RWPE1 (cell line): ENCODE results near the gene NAA40.

Experiments used
- CTCF ChIA-PET: fragments of 350-600 bp; sonication (Branson Sonifier 250); formaldehyde crosslinking; extraction: SDS; loops from one replicate; lab custom pipeline; 2021; lab: Yijun Ruan, JAX
- POLR2A ChIA-PET: fragments of 400-600 bp; formaldehyde crosslinking; extraction: SDS; loops from one replicate; lab custom pipeline; 2020; ENCODE audit warnings: antibody characterized with exemption; ENCODE audit not compliant: low non-redundant PET; lab: Yijun Ruan, JAX
- DNase-seq: peaks from one replicate; pipeline ENCODE4 v3.0.0; 2012; ENCODE audit warnings: low spot score
- H3K27ac ChIP-seq: fragments of 450-650 bp; 2 replicates; pipeline ENCODE4 v1.5.1; 2017
- TF ChIP-seq, protein P1 (sequence below): fragments of 450-650 bp; conservative IDR thresholded peaks from 2 replicates; pipeline ENCODE4 v1.5.1; 2017; ENCODE audit warnings: low read depth, mild to moderate bottlenecking

The NAA40 gene

DNA sequence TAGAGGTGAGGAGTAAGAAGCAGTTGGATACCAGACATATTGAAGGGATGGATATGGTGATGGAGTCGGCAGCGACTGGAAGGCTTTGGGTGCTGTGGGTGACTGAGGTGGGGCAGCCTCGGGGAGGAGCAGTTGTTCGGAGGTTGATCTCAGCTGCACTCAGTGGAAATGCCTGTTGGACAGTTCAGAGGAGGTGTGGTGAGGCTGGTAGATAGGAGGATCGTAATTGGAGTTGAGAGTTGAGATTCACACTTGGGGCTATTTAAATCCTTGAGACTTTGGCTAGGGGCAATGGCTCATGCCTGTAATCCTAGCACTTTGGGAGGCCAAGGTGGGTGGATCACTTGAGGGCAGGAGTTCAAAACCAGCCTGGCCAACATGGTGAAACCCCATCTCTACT, 54.3 kb downstream of the NAA40 start:
- H3K27ac ChIP-seq = peak overlapping the region; percentile 85
- TF ChIP-seq, protein P1, sequence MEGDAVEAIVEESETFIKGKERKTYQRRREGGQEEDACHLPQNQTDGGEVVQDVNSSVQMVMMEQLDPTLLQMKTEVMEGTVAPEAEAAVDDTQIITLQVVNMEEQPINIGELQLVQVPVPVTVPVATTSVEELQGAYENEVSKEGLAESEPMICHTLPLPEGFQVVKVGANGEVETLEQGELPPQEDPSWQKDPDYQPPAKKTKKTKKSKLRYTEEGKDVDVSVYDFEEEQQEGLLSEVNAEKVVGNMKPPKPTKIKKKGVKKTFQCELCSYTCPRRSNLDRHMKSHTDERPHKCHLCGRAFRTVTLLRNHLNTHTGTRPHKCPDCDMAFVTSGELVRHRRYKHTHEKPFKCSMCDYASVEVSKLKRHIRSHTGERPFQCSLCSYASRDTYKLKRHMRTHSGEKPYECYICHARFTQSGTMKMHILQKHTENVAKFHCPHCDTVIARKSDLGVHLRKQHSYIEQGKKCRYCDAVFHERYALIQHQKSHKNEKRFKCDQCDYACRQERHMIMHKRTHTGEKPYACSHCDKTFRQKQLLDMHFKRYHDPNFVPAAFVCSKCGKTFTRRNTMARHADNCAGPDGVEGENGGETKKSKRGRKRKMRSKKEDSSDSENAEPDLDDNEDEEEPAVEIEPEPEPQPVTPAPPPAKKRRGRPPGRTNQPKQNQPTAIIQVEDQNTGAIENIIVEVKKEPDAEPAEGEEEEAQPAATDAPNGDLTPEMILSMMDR = no peak
- ChIA-PET POLR2A (no interaction called here), CTCF (no interaction called here)
- DNase-seq = no peak

- no peak for DNase-seq
- TF ChIP-seq, protein P1 = no peak
- H3K27ac ChIP-seq = peak overlapping the region; percentile 85
- ChIA-PET CTCF (interaction anchor here (0.6 kb wide), 1 partner anchor 353 kb away, joined by 5 read pairs; no protein-coding TSS in a partner anchor), POLR2A (no interaction called here)
These were observed 55.2 kb downstream of the NAA40 start for GRCh38 chr11:63993993-63994392.

GRCh38 chr11:63996512-63996911, 57.7 kb downstream of the NAA40 start:
- no peak for DNase-seq
- peak overlapping the region; percentile 85 for H3K27ac ChIP-seq
- TF ChIP-seq, protein P1 = no peak
- POLR2A ChIA-PET = no interaction called here
- CTCF ChIA-PET = no interaction called here

DNA sequence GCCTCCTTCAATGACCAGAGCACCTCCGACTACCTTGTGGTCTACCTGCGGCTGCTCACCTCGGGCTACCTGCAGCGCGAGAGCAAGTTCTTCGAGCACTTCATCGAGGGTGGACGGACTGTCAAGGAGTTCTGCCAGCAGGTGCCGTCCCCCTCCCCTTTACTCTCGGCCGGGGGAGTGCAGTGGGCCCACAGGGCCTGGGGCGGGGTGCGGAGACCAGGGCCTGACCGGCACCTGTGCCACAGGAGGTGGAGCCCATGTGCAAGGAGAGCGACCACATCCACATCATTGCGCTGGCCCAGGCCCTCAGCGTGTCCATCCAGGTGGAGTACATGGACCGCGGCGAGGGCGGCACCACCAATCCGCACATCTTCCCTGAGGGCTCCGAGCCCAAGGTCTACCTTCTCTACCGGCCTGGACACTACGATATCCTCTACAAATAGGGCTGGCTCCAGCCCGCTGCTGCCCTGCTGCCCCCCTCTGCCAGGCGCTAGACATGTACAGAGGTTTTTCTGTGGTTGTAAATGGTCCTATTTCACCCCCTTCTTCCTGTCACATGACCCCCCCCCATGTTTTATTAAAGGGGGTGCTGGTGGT, 58.4 kb downstream of the NAA40 start:
- ChIA-PET POLR2A (interaction anchor here (0.7 kb wide), 1 partner anchor 9 kb away, joined by 3 read pairs; no protein-coding TSS in a partner anchor), CTCF (interaction anchor here (5.1 kb wide), 1 partner anchor 152 kb away, joined by 45 read pairs; no protein-coding TSS in a partner anchor)
- TF ChIP-seq, protein P1 = no peak
- DNase-seq = no peak
- H3K27ac ChIP-seq = peak overlapping the region; percentile 85

GRCh38 chr11:63997801-63998337, 59.1 kb downstream of the NAA40 start:
- peak overlapping the region; percentile 85 for H3K27ac ChIP-seq
- ChIA-PET CTCF (interaction anchor here (0.6 to 5.1 kb wide), 2 partner anchors 151 to 163 kb away, joined by 4 to 45 read pairs; no protein-coding TSS in a partner anchor), POLR2A (interaction anchor here (0.7 kb wide), 1 partner anchor 10 kb away, joined by 3 read pairs; no protein-coding TSS in a partner anchor)
- TF ChIP-seq, protein P1 = no peak
- no peak for DNase-seq

GRCh38 chr11:63998558-63999348, 60.0 kb downstream of the NAA40 start:
- CTCF ChIA-PET = interaction anchor here (0.6 to 5.1 kb wide), 6 partner anchors 17 to 162 kb away, joined by 3 to 45 read pairs (median 7); no protein-coding TSS in a partner anchor

More at GRCh38 chr11:63998558-63999348, 60.0 kb downstream of the NAA40 start:
- POLR2A ChIA-PET = no interaction called here
- DNase-seq = peak; percentile 81
- TF ChIP-seq, protein P1 = no peak; the same call in 1 of the 2 replicates
- peak overlapping the region; percentile 85 for H3K27ac ChIP-seq
